Choroid plexus epithelial cell (primary cell): ENCODE measurements around the gene DPYD.
A peak's percentile ranks its signal among the peaks of the same experiment; 100 is the strongest.

Source experiments
- DNase-seq: peaks from one replicate; pipeline ENCODE4 v3.0.0-alpha.2; 2010; ENCODE audit warnings: low read depth
- H3K4me3 ChIP-seq: 2 replicates; pipeline ENCODE4 v1.5.1; 2011; ENCODE audit warnings: low read depth, mild to moderate bottlenecking, control low read depth, low read length, moderate library complexity
- TF ChIP-seq, protein P1 (sequence below): conservative IDR thresholded peaks from 2 replicates; pipeline ENCODE4 v1.5.1; 2011; ENCODE audit warnings: low read depth, mild to moderate bottlenecking, control low read depth, inconsistent platforms, low read length, moderate library complexity

The DPYD gene

DNA sequence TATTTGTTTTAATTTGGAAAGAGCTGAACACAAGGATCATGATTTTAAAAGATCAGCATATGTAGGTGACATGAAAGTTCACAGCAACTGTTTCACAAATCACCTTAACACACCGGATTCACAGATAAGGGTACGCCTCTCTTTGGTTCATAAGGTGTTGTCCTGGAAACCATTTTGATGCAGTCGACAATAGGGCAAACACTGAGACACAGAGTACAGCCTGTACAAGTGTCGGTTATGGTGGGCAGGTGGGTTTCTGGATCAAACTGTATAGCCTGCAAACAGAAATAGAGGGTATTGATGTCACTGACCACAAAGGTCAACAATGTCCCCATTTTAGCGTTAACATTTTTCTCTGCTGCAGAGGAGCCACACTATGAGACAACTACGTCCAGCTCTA is 842.0 kb downstream of the DPYD start:
- TF ChIP-seq, protein P1, sequence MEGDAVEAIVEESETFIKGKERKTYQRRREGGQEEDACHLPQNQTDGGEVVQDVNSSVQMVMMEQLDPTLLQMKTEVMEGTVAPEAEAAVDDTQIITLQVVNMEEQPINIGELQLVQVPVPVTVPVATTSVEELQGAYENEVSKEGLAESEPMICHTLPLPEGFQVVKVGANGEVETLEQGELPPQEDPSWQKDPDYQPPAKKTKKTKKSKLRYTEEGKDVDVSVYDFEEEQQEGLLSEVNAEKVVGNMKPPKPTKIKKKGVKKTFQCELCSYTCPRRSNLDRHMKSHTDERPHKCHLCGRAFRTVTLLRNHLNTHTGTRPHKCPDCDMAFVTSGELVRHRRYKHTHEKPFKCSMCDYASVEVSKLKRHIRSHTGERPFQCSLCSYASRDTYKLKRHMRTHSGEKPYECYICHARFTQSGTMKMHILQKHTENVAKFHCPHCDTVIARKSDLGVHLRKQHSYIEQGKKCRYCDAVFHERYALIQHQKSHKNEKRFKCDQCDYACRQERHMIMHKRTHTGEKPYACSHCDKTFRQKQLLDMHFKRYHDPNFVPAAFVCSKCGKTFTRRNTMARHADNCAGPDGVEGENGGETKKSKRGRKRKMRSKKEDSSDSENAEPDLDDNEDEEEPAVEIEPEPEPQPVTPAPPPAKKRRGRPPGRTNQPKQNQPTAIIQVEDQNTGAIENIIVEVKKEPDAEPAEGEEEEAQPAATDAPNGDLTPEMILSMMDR = no peak
- H3K4me3 ChIP-seq = no peak overlapping the region
- DNase-seq = no peak

DNA sequence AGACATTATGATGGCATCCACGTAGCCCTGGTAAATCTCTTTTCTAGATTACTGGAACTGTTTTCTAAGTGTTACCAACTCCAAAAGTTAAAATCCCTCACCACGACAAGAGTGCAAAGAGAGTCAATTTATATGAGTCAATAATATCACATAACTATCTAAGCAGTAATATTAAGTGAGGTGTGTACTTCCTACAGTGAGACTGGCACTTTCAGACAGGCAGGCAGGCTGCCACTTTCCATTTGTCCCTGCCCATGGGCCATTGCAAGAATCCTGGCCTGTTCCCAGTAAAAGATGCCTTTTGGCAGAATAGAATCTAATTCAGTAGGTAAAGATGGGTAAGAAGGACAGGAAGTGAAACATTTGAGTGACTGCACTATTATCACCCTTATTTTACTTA is 843.6 kb downstream of the DPYD start:
- DNase-seq = no peak
- TF ChIP-seq, protein P1 = no peak
- H3K4me3 ChIP-seq = no peak overlapping the region

GRCh38 chr1:97074771-97075170 is 846.1 kb downstream of the DPYD start:
- no peak overlapping the region for H3K4me3 ChIP-seq
- no peak for DNase-seq
- TF ChIP-seq, protein P1 = no peak

DNA sequence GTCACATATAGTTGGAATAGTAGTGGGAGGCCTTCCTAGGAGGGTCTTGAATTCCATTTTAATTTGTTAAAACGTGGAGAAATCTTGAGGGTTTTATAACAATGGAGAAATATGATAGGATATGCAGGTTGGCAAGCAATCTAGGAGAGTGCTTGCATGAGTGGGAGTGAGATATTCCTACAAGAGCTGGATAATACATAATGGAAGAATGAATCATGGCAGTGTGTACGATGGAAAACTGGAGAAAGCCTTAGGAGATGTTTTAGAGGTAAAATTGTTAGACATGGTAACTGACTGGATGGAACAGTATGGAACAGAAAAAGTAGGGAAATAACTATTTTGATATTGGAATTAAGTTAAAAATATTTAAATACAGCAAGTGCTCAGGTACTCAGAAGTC is 846.9 kb downstream of the DPYD start:
- TF ChIP-seq, protein P1 = no peak
- no peak overlapping the region for H3K4me3 ChIP-seq
- DNase-seq = no peak

- H3K4me3 ChIP-seq = no peak overlapping the region
- TF ChIP-seq, protein P1 = no peak
- no peak for DNase-seq
Measured at GRCh38 chr1:97073169-97073568, 847.7 kb downstream of the DPYD start.

- DNase-seq = no peak
- H3K4me3 ChIP-seq = no peak overlapping the region
- TF ChIP-seq, protein P1 = no peak
Measured at GRCh38 chr1:97071173-97071572, 849.7 kb downstream of the DPYD start.

GRCh38 chr1:97070376-97070775 is 850.5 kb downstream of the DPYD start:
- TF ChIP-seq, protein P1 = no peak
- DNase-seq = peak; percentile 38
- H3K4me3 ChIP-seq = no peak overlapping the region
